OCI-LY3 (cell line): ENCODE results near the gene GPR12.

Experiments
- EZH2phosphoT487 ChIP-seq: fragments of 200-600 bp; shearing (Covaris generic); IDR thresholded peaks from 2 replicates; pipeline ENCODE4 v1.6.1; 2018; ENCODE audit warnings: antibody characterized with exemption, mixed run types, low read depth
- TF ChIP-seq, protein P1 (sequence below): fragments of 200-600, 300-600 bp; sonication (generic); IDR thresholded peaks from 2 replicates; pipeline ENCODE4 v1.5.1; 2014; ENCODE audit warnings: antibody characterized with exemption, low read length, low read depth

- TF ChIP-seq, protein P1, sequence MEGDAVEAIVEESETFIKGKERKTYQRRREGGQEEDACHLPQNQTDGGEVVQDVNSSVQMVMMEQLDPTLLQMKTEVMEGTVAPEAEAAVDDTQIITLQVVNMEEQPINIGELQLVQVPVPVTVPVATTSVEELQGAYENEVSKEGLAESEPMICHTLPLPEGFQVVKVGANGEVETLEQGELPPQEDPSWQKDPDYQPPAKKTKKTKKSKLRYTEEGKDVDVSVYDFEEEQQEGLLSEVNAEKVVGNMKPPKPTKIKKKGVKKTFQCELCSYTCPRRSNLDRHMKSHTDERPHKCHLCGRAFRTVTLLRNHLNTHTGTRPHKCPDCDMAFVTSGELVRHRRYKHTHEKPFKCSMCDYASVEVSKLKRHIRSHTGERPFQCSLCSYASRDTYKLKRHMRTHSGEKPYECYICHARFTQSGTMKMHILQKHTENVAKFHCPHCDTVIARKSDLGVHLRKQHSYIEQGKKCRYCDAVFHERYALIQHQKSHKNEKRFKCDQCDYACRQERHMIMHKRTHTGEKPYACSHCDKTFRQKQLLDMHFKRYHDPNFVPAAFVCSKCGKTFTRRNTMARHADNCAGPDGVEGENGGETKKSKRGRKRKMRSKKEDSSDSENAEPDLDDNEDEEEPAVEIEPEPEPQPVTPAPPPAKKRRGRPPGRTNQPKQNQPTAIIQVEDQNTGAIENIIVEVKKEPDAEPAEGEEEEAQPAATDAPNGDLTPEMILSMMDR, result no peak
- TF ChIP-seq EZH2phosphoT487, result no peak
These were observed 33.0 kb downstream of the GPR12 start for GRCh38 chr13:26727633-26728032.
